ENCODE data around the gene VPS8.

DNA sequence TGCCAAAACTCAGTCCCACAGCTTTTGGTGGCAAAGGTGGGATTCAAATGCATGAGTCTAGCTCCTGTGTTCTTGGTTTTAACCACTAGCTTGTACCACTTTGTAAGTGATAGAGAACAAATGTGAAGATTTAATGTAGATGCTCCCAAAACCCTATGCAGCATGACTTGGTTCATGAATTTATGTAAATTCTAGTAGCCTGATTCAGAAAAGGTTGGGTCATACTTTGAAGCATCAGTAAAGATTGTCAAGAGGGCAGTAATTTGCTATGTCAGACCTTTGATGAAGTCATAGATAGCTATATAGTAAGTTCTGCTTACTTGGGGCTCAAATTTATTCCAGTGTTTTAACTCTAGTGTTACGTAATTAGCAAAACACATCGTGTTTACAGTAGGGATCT is 75.6 kb downstream of the VPS8 start:
- TF ChIP-seq CTCF (IDR thresholded peaks at IDR 0.05; ENCODE audit: insufficient read depth, low read length, poor library complexity, severe bottlenecking) (no peak), EZH2phosphoT487 (conservative IDR thresholded peaks at IDR 0.05; ENCODE audit: low read length) (no peak)

All from SU-DHL-6 (cell line).